Diencephalon (tissue), 1 donor: ENCODE data around the gene ERF. TPM values are rescaled to one million over a fixed set of nuclear protein-coding genes. Genes with fewer than 3 reads are reported as not detected.

ENCODE experiments used
- total RNA-seq: library from RNA; depleted of rRNA; stranded (reverse); fragments of >200 nt; gene quantifications from one replicate; pipeline ENCODE4 v1.2.3, GENCODE V29; 2014

ERF gene
- total RNA-seq: 10.4 TPM

GRCh38 chr19:42254850-42255765 lies at the start of gene ERF:
Gene ERF, minus strand, starts transcription at chr19:42255128. Its CDS starts 129 bp downstream, at chr19:42254999.

DNA sequence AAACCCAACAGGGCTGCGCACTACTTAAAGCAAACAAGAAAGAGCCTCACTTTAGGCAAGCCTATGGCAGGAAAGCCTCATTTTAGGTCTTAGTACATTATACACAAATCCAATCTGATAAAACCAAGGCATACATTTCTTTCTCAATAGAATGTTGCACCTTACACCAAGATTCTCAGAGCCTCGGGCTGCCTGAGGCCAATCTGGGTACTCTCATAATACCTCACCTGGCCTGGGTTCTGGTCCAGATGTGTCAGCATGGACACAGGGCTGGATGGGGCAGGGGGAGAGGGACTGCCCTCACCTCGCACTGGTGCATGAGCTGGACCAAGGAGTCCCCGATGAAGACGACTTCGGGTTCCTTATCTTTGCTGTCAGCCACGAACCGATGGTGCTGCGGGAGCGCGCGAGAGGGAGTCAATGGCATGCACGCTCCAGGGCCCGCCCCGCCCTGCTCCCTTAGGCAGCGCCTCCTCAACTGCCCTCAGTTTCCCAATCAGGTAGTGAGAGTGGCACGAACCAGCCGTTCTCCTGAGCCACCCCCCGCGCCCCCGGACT lies 46.8 kb upstream of the ERF start, which contains the start of gene PRR19:
Gene PRR19, plus strand, starts transcription at position 487 of the 558 bp plus-strand sequence. CDS start 7,453 bp downstream, outside the sequence.

DNA sequence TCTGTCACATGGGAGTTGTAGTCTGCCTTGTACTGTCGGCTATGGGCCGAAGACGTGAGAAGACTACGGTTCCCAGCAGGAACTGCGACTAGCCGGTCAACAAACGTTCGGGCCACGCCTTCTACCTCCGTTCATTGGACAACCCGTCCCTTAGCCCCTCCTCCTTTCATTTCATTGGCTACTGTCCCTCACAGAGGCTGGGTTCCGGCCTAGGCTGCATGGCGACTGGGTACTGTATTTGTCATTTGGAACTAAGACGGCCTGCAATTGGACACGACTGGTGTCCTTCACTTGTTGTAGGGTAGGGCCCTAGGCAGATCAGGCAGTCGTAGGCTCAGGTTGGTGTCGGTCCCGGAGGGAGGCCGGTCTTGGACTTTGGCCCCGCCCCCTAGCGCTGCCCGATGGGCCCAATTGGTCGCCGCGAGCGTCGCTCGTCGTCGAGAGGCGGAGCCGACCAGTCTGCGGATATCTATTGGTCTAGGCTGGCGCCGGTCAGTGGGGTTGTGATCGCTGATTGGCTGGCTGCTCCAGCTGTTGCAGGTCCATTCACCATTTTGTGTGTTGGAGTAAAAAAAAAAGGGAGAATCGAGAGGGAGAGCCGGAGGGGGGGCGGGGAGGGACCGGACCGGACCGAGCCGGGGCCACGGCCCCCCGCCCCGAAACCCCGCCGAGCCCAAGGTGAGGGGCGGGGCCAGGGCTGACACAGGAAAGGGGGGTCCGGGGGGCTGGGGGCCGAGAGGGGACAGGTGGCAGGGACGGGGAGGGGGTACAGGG lies 14.0 kb upstream of the ERF start, which contains the start of gene CIC:
Gene CIC, plus strand, starts transcription at position 549 of the 774 bp plus-strand sequence. CDS start 2,532 bp downstream, outside the sequence.

GRCh38 chr19:42242512-42243409 lies 12.2 kb downstream of the ERF start, which contains the start of gene GSK3A:
Gene GSK3A, minus strand, starts transcription at chr19:42242602. Its CDS starts 137 bp downstream, at chr19:42242465.

DNA sequence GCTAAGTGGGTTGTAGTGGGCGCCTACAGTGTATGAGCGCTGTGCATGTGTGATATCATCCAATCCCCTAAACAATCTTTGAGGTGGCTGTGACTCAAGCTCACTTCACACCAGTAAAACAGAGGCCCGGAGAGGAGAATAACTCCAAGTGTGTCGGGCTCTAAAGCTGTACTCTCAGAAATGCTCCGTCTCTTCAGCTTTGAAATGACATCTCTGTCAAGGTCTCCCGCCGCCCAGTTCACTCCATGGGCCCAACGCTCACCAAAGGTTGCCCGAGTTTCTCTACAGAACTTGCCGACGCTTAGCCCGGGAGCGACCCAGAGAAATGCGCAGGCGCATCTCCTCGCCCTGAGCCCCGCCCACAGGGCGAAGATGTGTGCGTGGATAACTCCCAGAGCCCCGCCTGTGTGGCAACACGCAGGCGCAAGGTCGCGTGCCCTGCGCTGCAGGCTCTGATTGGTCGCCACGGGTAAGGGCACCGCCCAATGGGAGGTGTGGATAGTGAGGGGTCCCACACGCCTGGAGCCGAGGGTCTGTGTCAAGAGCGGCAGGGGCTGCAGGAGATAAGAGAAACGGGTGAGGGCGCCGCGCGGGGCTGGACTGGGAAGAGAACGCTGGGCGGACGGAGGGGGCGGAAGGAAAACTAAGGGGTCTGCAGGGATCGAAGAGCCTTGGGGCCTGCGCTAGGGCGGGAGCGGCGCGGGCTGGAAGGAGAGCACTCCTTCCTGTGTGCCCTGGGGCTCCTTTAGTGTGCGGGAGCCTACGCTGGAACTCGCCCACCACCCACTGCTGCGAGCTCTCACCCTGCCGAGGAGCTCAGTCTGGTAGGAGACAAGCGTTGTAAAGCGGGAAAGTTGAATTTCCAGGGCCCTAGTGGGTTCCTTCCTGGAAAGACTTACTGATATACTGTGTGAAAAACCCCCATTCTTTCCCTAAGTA lies 34.8 kb downstream of the ERF start, which contains the start of gene ZNF526:
Gene ZNF526, plus strand, starts transcription at position 501 of the 939 bp plus-strand sequence. CDS start 4,092 bp downstream, outside the sequence.

DNA sequence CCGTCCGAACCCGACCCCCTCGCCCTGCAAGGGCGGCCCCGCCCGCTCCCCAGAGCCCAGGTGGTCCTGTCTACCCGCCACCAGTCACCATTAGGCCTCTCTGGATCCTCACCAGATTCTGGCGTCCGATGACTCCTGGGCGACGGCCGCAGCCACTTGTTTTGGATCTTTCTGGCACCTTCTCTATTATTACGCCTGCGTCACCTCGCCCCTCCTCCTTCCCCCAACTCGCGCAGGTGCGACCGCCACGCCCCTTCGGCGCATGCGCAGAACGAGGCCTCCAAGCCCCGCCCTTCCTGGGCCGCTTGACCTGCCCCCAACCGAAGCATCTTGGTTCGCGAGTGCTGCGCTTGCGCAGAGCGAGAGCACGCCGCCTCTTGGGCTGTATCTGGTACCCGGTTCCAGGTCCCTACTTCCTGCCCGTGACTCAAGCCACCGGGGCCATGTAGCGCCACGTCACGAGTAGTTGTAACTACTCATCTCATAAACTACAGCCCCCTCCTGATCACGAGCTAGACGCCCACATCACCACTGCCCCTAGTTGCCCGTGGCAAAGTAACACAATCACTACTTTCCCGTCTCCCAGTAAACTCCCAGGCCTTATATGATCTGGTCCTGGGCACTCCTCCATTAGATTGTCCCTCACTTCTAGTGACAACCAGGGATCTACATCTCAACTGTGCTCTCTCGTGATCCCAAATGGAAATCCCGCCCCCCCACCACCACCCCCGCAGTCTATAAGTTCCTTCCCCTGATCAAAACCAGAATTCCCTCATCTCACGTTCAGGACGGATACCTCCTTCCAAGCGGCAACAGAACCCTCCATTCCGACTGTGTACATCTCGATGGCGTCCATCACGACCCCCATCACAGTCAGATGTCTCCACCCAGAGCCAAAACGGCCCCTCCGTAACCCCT lies 37.1 kb downstream of the ERF start, which contains the start of gene DEDD2:
Gene DEDD2, minus strand, starts transcription at position 158 of the 918 bp plus-strand sequence. CDS start 670 bp downstream, outside the sequence.

Other genes with a start within 250 kb of the ERF start
- gene GRIK5, start 184.9 kb downstream of the ERF start, total RNA-seq: 23.8 TPM
- 10.4 TPM for gene ZNF574, start 179.0 kb downstream of the ERF start, total RNA-seq
- gene POU2F2, start 122.7 kb downstream of the ERF start, total RNA-seq: 5.5 TPM
- 22.6 TPM for gene DEDD2, start 37.5 kb downstream of the ERF start, total RNA-seq
- 5.3 TPM for gene ZNF526, start 34.8 kb downstream of the ERF start, total RNA-seq
- gene GSK3A, start 12.5 kb downstream of the ERF start, total RNA-seq: 34.6 TPM
- gene CIC, start 14.1 kb upstream of the ERF start, total RNA-seq: 20.8 TPM
- 3.5 TPM for gene PRR19, start 47.0 kb upstream of the ERF start, total RNA-seq
- 131 TPM for gene PAFAH1B3, start 47.5 kb upstream of the ERF start, total RNA-seq
- gene TMEM145, start 58.2 kb upstream of the ERF start, total RNA-seq: 59.5 TPM
- 74.3 TPM for gene MEGF8, start 70.5 kb upstream of the ERF start, total RNA-seq
- not detected for gene CNFN, start 135.2 kb upstream of the ERF start, total RNA-seq
- gene LIPE, start 172.3 kb upstream of the ERF start, total RNA-seq: 15.2 TPM
- gene CXCL17, start 187.8 kb upstream of the ERF start, total RNA-seq: not detected